WTC11 (cell line): Measurements from ENCODE around the gene UPF1.

Experiments
- CTCF ChIP-seq: fragments of 200-600 bp; IDR thresholded peaks from 2 replicates; pipeline ENCODE4 v1.8.0; 2022; ENCODE audit warnings: antibody characterized with exemption
- ZSCAN18 ChIP-seq: fragments of 250-450 bp; sonication (Bioruptor Pico); IDR thresholded peaks from 2 replicates; pipeline ENCODE4 v2.1.2; 2022; ENCODE audit warnings: mild to moderate bottlenecking, moderate library complexity

- TF ChIP-seq ZSCAN18 (CRISPR knock-in tag): no peak
- no peak for TF ChIP-seq CTCF
These were observed at the start of gene UPF1 for GRCh38 chr19:18831524-18832305.
